Right ventricle myocardium superior (tissue), 1 donor: Measurements from ENCODE around the gene MAP2K4. TPM values are rescaled to one million over a fixed set of nuclear protein-coding genes. Genes with fewer than 3 reads are reported as not detected.
A peak's percentile ranks its signal among the peaks of the same experiment; 100 is the strongest.

Experiments used
- ATAC-seq: fragments of 200-7000 bp; cut with Tn5 transposase; one replicate; pipeline ENCODE4 v1.9.1; 2020; ENCODE audit warnings: mild to moderate bottlenecking; ENCODE audit not compliant: poor library complexity
- DNase-seq: peaks from one replicate; pipeline ENCODE4 v3.0.0-alpha.2; 2020
- intact Hi-C: fragments of 100-400 bp; cut with DNase I; formaldehyde crosslinking; loops from one replicate; pipeline ENCODE4 v1.11.2; 2022
- total RNA-seq: library from RNA; stranded (reverse); fragmentation: NEBNext Ultra II Directional; extraction: Animal tissue kit (Norgen Biotek cat#: 25700); gene quantifications from one replicate; pipeline ENCODE4 v1.2.1, GENCODE V29; 2021
- donor health status: DM: no; HTN: yes; CAD: no; lungs with severe emphysema.

Gene MAP2K4
- total RNA-seq, 1 donor from 2014 or later: 29.6 TPM

GRCh38 chr17:12074346-12074745, 53.7 kb downstream of the MAP2K4 start:
- ATAC-seq (no peak), DNase-seq (no peak)
- intact Hi-C loops: no loop called here

DNA sequence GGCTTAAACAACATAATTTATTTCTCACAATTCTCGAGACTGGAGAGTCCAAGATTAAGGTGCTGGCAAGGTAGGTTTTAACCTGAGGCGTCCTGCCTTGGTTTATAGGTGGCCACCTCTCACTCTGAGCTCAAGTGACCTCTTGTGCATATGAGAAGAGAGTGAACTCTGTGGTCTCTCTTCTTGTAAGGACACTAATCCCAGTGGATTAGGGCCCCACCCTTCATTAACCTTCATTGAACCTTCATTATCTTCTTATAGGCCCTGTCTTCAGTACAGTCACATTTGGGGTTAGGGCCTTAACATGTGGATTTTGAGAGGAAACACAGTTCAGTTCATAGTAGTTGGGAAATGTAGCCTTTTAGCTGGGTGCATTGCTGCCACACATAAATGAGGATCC, 57.1 kb downstream of the MAP2K4 start:
- intact Hi-C loops: no loop called here
- DNase-seq: no peak
- no peak for ATAC-seq

GRCh38 chr17:12078791-12079190, 58.1 kb downstream of the MAP2K4 start:
- no peak for ATAC-seq
- intact Hi-C loops: no loop called here
- DNase-seq: no peak

GRCh38 chr17:12081720-12082119, 61.0 kb downstream of the MAP2K4 start:
- intact Hi-C loops: no loop called here
- DNase-seq (no peak), ATAC-seq (peak; percentile 61)

DNA sequence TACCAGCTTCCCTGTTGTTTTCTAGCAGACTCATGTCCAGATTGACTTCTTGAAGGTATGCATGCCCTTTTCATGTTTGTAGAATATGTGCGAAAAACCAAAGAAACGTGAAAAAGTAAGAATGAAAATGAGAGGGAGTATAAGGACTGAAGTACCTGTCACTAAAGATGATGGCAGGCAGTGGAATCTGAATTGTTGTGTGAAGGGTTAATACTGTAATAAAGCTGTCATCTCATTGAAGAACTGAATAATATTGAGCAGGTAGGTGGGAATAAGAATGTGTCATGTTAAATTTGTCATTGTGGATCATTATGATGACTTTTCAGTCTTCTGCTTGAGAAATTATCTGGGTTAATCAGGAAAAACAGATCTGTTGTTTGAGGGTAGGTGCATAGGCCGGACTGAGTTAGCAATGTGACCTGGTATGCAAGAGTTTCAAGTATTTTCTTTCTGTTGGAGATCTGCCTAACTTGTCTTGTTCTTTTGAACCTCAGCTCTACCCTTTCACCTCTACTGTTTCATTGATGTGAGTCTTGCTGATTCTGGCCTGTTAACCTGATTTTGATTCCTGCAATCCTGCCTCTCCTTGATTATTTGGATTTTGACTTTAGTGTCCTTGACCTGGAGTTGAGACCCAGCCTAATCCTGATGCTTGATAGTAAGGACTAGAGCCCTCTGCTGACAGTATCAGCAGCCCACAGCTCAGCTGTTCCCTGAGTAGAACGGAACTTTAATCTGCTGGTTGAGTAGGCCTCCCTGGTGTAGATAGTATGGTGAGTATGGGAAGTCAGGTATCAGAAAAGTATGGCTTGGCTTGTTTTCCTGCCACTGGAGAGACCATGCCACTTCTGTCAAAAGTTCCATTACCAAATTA, 64.6 kb downstream of the MAP2K4 start:
- no peak for DNase-seq
- intact Hi-C loops: no loop called here
- peak; percentile 36 for ATAC-seq

DNA sequence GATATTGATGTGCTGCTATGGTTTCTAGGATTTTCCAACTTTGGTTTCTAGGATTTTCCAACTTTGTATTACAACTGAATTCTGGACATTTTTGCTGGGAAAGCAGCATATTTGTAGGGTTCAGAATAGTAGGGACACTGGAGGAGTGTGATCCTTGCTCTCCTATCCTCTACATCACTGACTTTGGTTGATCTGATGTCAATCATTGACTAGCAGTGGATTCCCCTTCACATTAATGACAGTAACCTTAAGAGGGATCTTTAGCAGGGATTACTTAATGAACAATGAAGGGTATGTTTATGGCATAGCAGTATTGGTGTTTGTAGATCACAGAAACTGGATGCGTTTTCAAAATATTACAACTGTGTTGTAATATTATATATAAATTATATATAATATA, 67.4 kb downstream of the MAP2K4 start:
- ATAC-seq: no peak

DNA sequence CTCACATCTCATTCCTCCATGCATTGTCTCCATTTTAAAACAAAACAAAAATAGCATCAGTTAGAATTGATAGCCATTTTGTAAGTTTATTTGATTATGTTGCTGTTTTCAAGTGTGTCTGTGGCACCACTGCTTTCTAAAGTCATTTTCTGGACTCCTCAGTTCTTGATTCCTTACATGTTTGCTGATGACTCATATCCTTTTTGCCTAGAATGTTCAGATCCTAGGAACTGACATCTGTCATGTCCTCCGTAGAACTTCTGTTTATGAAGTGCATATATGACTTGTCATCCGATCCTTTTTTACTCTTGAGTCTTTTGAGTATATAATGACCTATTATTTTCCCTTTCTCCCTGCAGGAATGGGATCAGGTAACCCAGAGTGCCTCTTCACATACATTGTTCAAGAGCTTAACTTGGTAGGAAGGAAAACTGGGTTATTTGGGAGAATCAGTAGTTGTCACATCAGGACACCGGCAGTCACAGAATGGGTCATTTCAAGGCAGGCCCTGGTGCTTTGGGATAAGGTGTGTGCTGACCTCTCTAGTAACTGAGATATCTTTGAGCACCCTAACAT, 69.2 kb downstream of the MAP2K4 start:
- intact Hi-C loops: no loop called here
- no peak for DNase-seq
- no peak for ATAC-seq

More for the DNA sequence above, 67.4 kb downstream of the MAP2K4 start:
- intact Hi-C loops: no loop called here
- no peak for DNase-seq

- intact Hi-C loops: no loop called here
- ATAC-seq (no peak), DNase-seq (no peak)
Observed at GRCh38 chr17:12094336-12094735, 73.7 kb downstream of the MAP2K4 start.

DNA sequence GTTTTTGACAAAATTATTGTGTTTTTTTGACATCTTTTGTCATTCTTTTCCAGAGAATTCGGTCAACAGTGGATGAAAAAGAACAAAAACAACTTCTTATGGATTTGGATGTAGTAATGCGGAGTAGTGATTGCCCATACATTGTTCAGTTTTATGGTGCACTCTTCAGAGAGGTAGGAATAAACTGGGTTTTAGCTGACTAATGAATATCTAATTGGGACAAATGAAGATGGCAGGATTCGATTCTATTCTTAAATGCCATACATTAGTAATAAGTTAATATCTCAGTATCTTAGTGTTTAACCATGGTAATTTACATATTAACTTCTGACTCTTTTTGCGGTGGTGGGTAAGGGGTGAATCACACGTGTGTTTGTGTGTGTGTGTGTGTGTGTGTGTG, 74.8 kb downstream of the MAP2K4 start:
- no peak for ATAC-seq
- DNase-seq: no peak

DNA sequence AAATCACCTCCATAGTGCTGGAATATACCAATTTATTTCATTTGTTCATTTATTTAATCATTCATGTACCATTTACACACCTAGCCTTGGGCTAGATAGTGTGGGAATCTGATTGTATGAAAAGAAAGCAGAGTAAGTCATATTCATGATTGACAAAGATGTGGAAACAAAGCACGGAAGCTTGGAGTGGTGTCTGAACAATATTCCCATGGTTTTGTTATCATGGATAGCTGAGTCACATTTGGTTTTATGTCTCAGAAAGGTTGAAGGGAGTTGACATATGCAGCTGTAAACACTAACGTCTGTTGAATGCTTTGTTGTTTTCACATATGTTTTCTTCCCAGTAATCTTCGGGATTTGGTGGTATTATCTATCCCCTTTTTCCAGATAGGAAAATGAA, 76.6 kb downstream of the MAP2K4 start:
- ATAC-seq (no peak), DNase-seq (no peak)
- intact Hi-C loops: no loop called here

More for the DNA sequence above, 74.8 kb downstream of the MAP2K4 start:
- intact Hi-C loops: no loop called here

DNA sequence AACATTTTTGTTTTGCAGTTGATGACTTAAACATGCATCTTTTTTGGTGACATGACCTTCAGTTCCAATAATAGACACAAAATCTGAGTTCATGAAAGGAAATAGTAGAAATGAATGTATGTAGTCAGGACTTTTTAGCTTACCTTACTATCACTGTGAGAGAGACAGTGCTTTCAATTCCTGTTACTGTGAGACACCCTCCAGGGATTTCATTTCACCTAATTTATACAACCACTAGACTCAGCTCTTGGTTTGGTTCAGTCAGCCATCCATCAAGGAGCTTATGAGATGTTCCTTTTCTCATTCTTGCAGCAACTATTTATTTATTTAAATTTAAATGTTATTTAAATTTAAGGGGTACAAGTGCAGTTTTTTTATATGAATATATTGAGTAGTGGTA, 77.9 kb downstream of the MAP2K4 start:
- no peak for DNase-seq
- intact Hi-C loops: no loop called here
- no peak for ATAC-seq

- intact Hi-C loops: no loop called here
- DNase-seq (no peak), ATAC-seq (no peak)
Observed at GRCh38 chr17:12099412-12099811, 78.7 kb downstream of the MAP2K4 start.

DNA sequence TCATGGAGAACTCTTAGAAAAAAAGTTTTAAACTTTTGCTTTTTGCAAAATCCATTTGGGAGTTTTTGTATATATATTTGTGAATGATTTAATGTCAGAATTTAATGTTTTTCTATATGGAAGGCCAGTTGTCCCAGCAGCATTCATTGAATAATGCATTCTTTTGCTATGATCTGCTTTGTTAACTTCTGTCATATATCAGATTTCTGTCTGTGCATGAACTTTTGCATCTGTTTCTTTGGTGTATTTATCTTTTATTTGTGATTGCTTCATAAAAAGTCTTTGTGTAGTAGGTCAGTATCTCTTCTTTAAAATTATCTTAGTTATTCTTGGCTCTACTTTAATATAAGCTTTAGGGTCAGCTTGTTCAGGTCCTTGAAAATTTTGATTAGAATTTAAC, 84.2 kb downstream of the MAP2K4 start:
- ATAC-seq (no peak), DNase-seq (no peak)
- intact Hi-C loops: no loop called here

DNA sequence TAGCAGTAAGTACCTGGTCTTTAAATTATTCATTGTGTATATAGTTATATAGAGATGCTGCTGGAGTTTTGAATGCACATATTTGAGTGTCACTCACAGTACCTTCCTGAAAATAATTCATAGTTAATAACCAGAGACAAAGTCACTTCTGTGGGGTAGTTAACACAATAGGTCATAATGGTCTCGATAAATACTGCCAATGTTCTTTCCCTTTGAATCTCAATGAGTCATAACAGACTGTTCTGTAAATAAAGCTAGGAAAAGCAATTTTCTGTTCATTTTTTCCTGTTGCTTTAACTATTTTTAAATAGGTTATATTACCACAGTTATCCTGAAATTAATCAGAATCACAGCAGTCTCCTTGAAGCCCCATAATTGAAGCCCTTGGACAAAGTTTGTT, 87.2 kb downstream of the MAP2K4 start:
- no peak for DNase-seq
- no peak for ATAC-seq
- intact Hi-C loops: no loop called here

- ATAC-seq: no peak
- intact Hi-C loops: no loop called here
Observed at GRCh38 chr17:12110906-12111305, 90.2 kb downstream of the MAP2K4 start.

DNA sequence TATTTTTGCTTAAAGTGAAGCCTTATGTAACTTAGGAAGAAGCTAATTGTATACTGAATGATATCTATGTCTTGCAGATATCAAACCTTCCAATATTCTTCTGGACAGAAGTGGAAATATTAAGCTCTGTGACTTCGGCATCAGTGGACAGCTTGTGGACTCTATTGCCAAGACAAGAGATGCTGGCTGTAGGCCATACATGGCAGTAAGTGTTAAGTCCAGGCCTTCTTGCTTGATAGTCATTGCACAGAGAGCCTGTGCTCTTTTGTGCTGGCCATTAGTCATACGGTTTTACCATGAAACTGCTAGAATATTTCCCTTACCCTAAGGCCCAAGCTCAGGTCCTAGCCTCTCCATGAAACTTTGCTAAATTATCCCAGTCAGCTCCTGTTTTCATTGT, 92.5 kb downstream of the MAP2K4 start:
- intact Hi-C loops: no loop called here
- DNase-seq: no peak
- no peak for ATAC-seq

More at GRCh38 chr17:12110906-12111305, 90.2 kb downstream of the MAP2K4 start:
- DNase-seq: no peak

GRCh38 chr17:12114686-12115418, 94.2 kb downstream of the MAP2K4 start:
- ATAC-seq (no peak), DNase-seq (no peak)
- intact Hi-C loops: no loop called here

GRCh38 chr17:12116143-12116542, 95.5 kb downstream of the MAP2K4 start:
- intact Hi-C loops: no loop called here
- ATAC-seq (no peak), DNase-seq (no peak)

DNA sequence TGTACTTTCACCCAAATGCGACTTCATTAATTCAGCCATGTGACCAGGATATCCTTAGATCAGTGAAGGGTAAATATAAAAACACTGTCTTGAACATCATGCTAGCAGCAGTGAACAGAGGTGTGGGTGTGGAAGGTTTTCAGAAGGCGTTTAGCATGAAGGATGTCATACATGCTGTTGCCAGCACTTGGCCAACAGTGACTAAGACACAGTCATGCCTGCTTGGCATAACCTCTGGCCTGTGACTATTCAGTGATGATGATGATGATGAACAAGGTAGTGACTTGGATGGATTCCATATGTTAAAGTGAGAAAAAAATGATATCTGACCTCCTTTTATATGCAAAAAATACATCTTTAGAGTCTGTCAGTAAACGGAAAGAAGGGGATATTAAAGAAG, 97.9 kb downstream of the MAP2K4 start:
- DNase-seq (no peak), ATAC-seq (no peak)
- intact Hi-C loops: no loop called here

- ATAC-seq: no peak
- DNase-seq: no peak
- intact Hi-C loops: no loop called here
Observed at GRCh38 chr17:12122075-12122474, 101.4 kb downstream of the MAP2K4 start.
